SK-N-MC (cell line): ENCODE measurements around the gene DHCR7.

Experiments used
- EZH2 ChIP-seq: fragments of 200-600 bp; sonication (generic); IDR thresholded peaks from one replicate; pipeline ENCODE4 v1.6.1; 2017; ENCODE audit warnings: antibody characterized with exemption
- POLR2AphosphoS5 ChIP-seq: IDR thresholded peaks from 2 replicates; pipeline ENCODE4 v1.6.1; 2012; ENCODE audit warnings: mild to moderate bottlenecking, low read depth, low read length, borderline replicate concordance

GRCh38 chr11:71450939-71451338 is 2.7 kb upstream of the DHCR7 start:
- TF ChIP-seq POLR2AphosphoS5: no peak
- TF ChIP-seq EZH2: no peak
